HG03039 (cell line): Measurements from ENCODE around the gene ITGAV.

Experiments
- ATAC-seq: cut with Tn5 transposase; IDR thresholded peaks from one replicate; pipeline ENCODE4 v1.9.1; 2021; ENCODE audit warnings: mild to moderate bottlenecking, moderate library complexity; ENCODE audit not compliant: unreplicated experiment

ITGAV gene

DNA sequence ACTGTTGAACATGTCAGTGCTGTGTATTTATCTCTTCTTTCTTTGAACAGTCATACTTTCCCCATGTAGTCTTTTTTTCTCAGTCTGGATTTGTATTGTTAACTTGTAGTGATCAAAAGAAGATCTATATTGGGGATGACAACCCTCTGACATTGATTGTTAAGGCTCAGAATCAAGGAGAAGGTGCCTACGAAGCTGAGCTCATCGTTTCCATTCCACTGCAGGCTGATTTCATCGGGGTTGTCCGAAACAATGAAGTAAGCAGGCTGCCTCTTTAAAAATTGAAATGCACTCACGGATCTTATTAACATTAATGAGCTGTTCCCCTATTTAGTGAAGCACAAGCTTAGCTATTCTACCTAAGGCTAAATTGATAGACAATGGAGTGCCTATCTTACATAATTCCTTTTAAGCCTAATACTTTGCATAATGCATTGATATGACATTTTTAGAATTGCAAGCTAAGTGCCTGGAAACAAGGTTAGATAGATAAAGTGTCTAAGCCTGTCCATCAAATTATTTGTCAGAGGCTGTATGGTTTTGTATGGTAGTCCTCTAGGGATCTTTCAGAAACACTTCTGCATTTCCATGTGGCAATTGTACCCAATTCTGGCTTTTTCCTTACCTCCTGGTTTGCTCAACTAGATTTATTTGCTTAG, 74.7 kb downstream of the ITGAV start:
- ATAC-seq = no peak

DNA sequence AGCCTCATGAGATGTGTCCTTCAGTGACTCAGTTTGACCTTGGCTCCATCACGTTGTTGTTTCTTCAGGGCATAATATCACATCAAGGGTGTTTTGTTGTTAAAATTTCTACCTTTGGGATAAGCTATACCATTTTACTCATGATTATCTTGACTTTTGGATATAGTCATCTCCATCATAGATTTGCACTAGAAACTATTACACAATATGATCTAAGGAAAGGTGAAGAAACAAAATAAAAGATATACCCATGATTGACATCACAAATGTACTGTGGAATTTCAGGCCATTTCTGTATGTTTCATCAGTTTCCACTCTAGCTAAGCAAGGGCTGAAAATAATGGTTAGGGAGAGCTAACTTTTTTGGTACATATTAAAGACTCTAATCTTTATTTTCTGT, 79.3 kb downstream of the ITGAV start:
- ATAC-seq = no peak

DNA sequence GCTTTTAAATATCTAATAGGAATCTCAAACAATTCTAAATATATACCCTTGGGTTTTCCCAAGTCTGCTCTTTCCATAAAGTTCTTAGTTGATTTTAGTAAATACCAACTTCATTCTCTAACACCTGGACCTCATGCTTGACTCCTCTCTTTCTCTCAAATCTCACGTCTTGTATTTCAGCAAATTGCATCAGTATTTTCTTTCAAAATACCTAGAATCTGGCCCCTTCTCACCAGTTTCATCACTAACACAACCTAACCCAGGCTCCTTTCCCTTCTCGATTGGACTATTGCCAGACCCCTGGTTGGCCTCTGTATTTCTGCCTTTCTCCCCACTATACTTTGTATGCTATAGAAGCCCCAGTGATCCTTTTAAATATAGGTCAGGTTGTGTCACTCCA, 81.0 kb downstream of the ITGAV start:
- no peak for ATAC-seq

DNA sequence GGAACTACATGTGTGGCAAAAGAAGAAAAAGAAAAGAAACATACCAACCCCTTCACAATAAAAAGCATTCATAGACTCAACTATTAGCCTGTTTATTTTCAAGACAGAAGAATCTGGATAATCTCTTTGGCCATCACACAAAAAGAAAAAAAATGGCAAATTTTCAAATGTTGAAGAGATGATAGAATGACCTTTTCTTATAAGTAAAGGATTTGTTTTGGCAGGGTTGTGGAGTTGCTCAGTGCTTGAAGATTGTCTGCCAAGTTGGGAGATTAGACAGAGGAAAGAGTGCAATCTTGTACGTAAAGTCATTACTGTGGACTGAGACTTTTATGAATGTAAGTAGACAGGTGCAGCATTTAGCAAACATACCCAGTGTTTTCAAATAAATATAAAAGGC, 85.5 kb downstream of the ITGAV start:
- no peak for ATAC-seq

DNA sequence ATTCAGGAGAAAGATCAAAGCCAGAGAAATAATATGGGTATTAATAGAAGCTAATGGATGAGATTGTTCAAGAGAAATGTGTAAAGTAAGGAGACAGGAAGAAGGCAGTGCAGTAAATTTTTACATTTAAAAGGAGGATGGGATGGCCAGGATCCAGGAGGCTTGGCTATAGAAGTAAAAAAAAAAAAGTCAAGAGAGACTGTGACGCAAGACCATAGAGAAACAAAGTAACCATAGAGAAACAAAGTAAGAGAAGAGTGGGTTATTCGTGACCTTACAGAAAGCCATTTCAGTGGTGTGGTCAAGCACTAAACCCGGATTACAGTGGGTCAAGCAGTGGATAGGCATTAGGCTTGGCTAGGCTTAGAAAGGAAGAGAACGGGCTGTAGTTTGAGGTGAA, 93.5 kb downstream of the ITGAV start:
- ATAC-seq = no peak

DNA sequence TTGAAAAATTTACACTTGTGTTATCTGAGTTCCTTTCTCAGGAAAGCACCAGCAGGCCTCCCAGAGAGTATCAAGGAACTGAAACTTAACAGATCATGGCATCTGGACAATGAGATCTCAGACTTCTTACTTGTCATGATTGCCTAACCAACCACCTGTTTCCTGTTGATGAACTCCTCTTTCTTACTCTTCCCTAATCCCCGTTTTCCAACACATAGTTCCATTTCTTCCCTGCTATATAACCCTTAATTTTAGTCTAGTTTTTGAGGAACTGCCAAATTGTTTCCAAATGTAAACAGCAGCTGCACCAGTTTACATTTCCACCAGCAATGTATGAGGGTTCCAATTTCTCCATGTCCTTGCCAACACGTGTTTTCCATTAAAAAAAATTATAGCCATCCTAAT, 98.0 kb downstream of the ITGAV start:
- ATAC-seq = no peak

GRCh38 chr2:186688813-186689212, 99.0 kb downstream of the ITGAV start:
- no peak for ATAC-seq

DNA sequence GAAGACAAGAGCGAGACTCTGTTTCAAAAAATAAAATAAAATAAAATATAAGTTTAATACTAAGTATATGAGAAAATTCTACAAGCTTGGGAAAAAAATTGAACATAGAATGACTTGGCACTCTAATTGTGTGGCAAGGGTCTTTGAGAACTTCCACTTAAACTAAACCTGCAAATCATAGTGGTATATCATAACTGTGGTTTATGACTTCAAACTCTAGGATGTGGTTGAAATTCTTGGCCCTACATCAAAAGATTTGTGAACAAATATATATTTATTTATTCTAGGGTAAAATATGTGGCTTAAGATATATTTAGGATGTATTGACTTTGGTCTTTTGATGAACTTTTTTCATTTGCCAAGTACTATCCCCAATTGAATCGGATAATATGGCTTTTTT, 100.9 kb downstream of the ITGAV start:
- no peak for ATAC-seq

DNA sequence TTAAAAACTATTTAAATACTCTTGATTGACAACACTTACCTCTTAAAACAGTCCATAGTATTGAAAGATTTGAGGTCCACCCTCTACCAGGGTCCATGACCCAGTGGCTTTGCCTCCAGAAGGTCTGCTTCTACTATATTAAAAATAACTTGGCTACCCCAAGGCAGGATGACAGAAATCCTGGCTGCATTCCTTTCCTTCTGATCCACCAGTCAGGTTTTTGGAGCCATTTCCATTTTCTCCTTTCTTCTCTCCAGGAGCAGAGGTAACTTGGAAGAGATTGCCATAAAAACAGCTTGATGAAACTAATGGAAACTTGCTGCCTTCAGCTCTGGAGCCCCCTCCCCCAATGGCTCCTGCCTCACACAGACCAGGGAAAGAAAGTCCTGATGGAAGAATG, 101.4 kb downstream of the ITGAV start:
- ATAC-seq = no peak

DNA sequence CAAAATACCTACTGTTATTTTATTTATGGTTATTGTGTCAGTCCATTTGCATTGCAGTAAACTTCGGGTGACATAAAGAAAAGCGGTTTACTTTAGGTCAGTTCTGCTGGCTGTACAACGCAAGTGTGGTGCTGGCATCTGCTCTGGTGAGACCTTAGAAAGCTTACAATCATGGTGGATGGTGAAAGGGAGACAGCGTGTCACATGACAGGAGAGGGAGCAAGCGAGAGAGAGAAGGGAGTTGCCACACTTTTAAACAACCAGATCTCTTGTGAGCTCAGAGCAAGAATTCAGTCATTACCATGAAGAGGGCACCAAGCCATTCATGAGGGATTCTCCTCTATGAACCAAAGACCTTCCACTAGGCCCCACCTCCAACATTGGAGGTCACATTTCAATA, 102.0 kb downstream of the ITGAV start:
- ATAC-seq = no peak

- no peak for ATAC-seq
These were observed 103.6 kb downstream of the ITGAV start for GRCh38 chr2:186693446-186693832.

DNA sequence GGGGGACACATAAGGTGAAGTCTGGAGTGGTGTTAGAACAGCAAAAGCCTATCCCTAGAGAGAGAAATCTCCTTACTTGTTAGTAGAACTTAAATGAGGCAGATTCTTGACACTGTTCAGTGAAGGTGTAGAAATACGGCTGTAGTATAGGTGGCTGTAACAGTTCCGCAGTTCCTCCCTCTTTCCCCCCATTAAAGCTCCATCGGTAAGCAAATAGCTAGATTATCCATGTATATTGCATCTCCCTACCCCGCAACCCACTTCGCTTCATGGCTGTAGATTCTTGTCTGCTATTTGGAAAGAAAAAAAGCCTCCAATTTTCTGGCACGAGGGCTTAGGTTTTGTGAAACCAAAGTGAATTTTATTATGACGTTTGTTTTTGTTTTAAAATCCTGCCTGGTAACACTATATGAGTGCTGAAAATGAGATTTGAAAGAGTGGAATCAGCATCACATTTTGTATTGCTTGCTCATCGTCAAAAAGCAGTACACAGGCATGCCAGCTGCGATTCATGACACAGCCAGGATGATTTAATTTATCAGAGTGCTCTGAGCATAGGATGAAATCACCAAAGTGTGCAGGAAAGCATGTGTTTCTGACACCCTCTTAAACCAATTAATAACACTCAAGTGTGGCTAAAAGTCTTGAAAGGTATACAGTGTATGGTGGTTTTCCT, 105.4 kb downstream of the ITGAV start:
- ATAC-seq = no peak

DNA sequence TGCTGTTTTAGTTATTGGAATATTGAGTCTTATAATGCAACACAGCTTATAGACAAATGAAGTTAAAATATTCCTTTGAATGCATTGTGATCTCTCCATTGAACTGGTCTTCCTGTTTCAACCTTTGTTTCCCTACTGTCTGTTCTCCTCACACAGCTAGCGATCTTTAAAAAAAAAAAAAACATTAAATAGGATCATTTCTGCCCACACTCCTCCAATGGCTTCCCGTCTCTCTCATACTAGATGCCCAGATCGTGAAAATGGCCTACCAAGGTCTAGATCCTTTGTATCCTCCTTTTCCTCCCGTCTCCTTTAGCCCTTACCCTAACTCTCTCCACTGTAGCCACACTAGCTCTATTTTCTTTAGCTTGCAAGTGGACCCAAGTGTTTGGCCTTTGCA, 106.4 kb downstream of the ITGAV start:
- no peak for ATAC-seq

GRCh38 chr2:186696804-186697203, 106.9 kb downstream of the ITGAV start:
- no peak for ATAC-seq

DNA sequence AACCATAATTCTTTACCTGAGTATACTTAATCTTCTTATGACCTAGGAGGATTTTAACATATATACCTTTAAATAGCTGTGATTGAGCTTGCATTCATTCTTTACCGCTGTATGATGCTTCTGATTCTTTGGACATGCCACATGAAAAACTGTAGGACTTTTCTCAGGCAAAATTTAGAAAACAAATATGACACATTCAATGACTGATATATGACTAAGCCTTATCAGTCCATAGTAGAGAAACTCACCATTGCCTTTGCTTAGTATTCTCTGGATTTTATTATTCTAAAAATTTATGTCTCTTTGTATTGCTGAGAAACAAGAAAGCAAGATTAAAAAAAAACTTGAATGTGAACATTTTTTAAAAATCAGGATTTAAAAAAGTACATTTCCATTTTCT, 107.7 kb downstream of the ITGAV start:
- no peak for ATAC-seq

GRCh38 chr2:186699742-186700141, 109.9 kb downstream of the ITGAV start:
- no peak for ATAC-seq

DNA sequence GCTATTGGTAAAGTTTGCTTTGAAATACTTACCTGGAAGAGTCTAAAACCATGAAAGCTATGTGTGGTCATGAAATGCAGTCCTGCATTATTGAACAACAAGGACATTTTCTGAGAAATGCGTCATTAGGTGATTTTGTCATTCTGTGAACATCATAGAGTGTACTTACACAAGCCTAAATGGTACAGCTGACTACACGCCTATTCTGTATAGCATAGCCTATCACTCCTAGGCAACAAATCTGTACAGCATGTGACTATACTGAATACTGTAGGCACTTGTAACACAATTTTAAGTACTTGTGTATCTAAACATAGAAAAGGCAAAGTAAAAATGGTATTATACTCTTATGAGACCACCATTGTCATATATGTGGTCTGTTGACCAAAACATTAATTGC, 112.2 kb downstream of the ITGAV start:
- ATAC-seq = no peak

GRCh38 chr2:186702501-186702900, 112.6 kb downstream of the ITGAV start:
- no peak for ATAC-seq

DNA sequence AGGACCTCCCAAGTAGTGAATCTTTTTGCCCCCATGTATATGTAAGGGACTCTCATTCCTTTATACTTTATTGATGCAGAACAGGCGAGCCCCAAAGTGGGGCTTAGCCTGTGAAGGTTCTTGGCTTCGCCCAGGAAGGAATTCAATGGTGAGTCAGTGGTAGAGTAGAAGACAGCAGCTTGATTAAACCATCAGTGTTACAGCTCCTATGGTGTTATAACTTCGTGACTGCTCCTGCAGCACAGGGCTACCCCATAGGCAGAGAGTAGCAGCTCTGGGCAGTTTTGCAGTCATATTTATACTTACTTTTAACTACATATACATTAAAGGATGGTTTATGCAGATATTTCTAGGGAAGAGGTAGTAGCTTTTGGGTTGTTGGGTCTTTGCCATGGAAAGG, 115.0 kb downstream of the ITGAV start:
- no peak for ATAC-seq

GRCh38 chr2:186709529-186710450, 119.9 kb downstream of the ITGAV start:
- no peak for ATAC-seq

DNA sequence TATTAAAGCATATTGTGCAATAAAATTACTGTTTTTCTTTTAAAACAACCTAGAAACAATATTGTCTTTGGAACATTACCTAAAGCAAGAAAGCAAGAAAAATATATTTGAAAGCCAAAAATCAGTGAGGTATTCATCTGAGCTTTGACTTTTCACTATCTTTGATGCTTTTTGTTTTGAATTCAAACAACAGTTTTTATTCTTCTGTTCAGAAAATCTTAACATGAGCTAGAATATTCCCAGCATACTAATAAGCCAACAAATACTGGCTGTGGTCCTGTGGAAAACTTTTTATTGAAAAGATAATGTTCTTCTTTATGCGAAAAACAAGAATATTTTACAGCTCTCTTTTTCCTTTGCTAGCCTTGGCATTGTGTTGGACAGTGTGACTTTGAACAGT, 123.8 kb downstream of the ITGAV start:
- ATAC-seq = no peak

DNA sequence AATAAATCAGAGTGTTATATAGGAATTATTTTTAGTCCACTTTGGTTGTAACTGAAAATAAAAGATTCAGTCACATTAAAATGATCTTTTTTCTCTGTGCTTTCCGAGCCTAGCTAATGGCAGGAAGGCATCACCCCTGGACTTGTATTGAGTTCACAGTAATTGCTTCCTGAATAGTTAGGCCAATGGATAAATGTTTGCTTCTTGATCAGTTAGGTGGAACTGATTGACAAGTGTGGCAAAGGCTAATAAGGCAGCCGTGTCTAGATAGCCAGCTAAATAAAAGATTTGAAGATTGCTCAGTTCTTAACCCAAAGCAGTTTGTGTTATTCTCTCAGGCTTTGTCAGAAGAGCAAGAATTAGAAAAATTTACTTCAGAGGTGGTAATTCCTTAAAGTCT, 124.8 kb downstream of the ITGAV start:
- ATAC-seq = no peak
